Measurements from ENCODE around the gene ZNF778. TPM values are rescaled to one million over a fixed set of nuclear protein-coding genes. Genes with fewer than 3 reads are reported as not detected.

The ZNF778 gene
- total RNA-seq, 1 experiment from 2014 or later, result 16.4 TPM

DNA sequence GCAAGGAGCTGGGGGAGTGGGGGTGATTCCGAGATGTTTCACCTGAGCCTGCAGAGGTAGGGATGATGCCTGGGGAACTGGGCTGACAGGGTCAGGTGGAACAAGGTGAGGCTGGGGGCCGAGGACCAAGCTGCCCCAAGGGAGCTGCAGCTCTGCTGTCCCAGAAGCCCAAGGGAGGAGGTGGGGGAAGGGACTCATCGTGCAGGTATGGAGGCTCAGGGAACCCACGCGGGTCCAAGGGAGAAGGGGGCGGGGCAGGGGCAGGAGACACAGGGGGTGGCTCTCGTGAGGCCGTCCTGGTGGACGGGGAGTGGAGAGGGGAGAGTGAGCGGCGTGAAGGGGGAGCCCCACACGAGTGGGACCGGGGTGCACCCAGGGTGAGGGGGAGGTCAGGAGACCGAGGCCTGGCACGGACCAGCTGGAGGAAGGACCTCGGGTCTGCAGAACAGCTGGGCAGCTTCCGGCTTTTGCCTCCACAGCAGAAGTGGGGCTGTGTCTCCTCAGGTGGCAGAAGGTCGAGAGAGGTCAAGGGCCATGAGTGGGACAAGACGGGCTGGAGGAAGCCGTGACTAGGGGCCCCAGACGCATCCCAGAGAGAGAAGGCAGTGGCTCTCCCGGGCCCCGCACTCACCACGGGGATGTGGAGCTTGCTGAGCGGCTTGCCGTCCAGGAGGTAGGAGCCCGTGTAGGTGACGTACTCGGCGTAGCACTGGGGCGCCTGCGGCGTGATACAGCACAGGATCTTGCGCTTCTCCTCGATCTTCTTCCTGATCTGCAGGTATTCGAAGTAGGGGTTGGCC lies 61.1 kb downstream of the ZNF778 start:
- Histone ChIP-seq H2AK5ac (ENCODE audit: insufficient read length, low read length) (no peak overlapping the region), H4K20me1 (ENCODE audit: control insufficient read depth, insufficient read depth, insufficient read length) (no peaks in the 10 kb centered on the region), H3K9me3 (ENCODE audit: control insufficient read depth, low read depth, low read length) (no peaks in the 10 kb centered on the region), H3K23me2 (ENCODE audit: insufficient read length, low read depth, low read length, poor library complexity, severe bottlenecking) (no peaks in the 10 kb centered on the region), H2BK12ac (ENCODE audit: insufficient read length, low read depth, low read length) (no peak overlapping the region), H3K18ac (ENCODE audit: insufficient read length, low read depth, low read length) (no peak overlapping the region), H2BK15ac (ENCODE audit: low read depth, low read length) (no peak overlapping the region), H4K5ac (ENCODE audit: insufficient read length, low read depth, low read length) (no peak overlapping the region), H3K4ac (ENCODE audit: low read depth, low read length) (no peak overlapping the region), H3K9ac (ENCODE audit: extremely low read depth, insufficient read length, low read length) (no peak overlapping the region), H4K91ac (ENCODE audit: insufficient read length, low read depth, low read length) (no peak overlapping the region), H3K4me1 (ENCODE audit: insufficient read depth, low read length) (no peaks in the 10 kb centered on the region), H3T11ph (ENCODE audit: low read length) (no peak overlapping the region), H3K79me1 (ENCODE audit: insufficient read depth, low read depth, low read length, poor library complexity, severe bottlenecking) (peaks cover 3% of the 10 kb centered on the region), H3K14ac (ENCODE audit: insufficient read depth, low read length) (no peak overlapping the region), H3K23ac (ENCODE audit: insufficient read length, low read depth, low read length) (no peak overlapping the region), H3K56ac (ENCODE audit: insufficient read length, low read depth, low read length) (no peak overlapping the region), H2BK5ac (ENCODE audit: insufficient read length, low read length) (no peak overlapping the region), H2AFZ (ENCODE audit: low read length) (no peak overlapping the region), H2BK120ac (ENCODE audit: low read depth, low read length, poor library complexity, severe bottlenecking) (no peak overlapping the region), H4K8ac (replicated peaks; ENCODE audit: insufficient read length, low read depth, low read length) (no peak overlapping the region), H3K79me2 (ENCODE audit: insufficient read depth, low read length) (no peaks in the 10 kb centered on the region; the same call in 1 of the 2 replicates), H3K27ac (ENCODE audit: insufficient read length, low read depth, low read length) (no peak overlapping the region), H2BK20ac (ENCODE audit: low read depth, low read length, poor library complexity, severe bottlenecking) (no peak overlapping the region), H3K27me3 (ENCODE audit: insufficient read depth, low read length) (no peaks in the 10 kb centered on the region), H3K4me2 (ENCODE audit: insufficient read depth, insufficient read length, low read length) (no peak overlapping the region)
- no peak for DNase-seq
- Mint-ChIP-seq H3K9me3 (no peaks in the 10 kb centered on the region), H3K4me1 (no peaks in the 10 kb centered on the region), H3K4me3 (no peak overlapping the region), H3K27me3 (ENCODE audit: low read depth) (no peaks in the 10 kb centered on the region), H3K36me3 (ENCODE audit: insufficient read depth in 1 of 3, low read depth in 3 of 3) (peaks cover 18 to 54% (median 54%) of the 10 kb centered on the region in 3 experiments), H3K27ac (peak overlapping the region in 1 of 3 experiments; percentile 93; a peak in 3 of 7 replicates)
- TF ChIP-seq, protein P1, sequence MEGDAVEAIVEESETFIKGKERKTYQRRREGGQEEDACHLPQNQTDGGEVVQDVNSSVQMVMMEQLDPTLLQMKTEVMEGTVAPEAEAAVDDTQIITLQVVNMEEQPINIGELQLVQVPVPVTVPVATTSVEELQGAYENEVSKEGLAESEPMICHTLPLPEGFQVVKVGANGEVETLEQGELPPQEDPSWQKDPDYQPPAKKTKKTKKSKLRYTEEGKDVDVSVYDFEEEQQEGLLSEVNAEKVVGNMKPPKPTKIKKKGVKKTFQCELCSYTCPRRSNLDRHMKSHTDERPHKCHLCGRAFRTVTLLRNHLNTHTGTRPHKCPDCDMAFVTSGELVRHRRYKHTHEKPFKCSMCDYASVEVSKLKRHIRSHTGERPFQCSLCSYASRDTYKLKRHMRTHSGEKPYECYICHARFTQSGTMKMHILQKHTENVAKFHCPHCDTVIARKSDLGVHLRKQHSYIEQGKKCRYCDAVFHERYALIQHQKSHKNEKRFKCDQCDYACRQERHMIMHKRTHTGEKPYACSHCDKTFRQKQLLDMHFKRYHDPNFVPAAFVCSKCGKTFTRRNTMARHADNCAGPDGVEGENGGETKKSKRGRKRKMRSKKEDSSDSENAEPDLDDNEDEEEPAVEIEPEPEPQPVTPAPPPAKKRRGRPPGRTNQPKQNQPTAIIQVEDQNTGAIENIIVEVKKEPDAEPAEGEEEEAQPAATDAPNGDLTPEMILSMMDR (conservative IDR thresholded peaks at IDR 0.05), result no peak
- no CpG with 5 or more reads among the region's 36 CpGs for WGBS (ENCODE audit: extremely low coverage, insufficient read length, low lambda C conversion rate)
